ENCODE measurements around the gene VSTM2L.

GRCh38 chr20:37948956-37949355, 46.0 kb downstream of the VSTM2L start:
- TF ChIP-seq USF2 (IDR thresholded peaks at IDR 0.05), result no peak
- TF ChIP-seq, protein P1, sequence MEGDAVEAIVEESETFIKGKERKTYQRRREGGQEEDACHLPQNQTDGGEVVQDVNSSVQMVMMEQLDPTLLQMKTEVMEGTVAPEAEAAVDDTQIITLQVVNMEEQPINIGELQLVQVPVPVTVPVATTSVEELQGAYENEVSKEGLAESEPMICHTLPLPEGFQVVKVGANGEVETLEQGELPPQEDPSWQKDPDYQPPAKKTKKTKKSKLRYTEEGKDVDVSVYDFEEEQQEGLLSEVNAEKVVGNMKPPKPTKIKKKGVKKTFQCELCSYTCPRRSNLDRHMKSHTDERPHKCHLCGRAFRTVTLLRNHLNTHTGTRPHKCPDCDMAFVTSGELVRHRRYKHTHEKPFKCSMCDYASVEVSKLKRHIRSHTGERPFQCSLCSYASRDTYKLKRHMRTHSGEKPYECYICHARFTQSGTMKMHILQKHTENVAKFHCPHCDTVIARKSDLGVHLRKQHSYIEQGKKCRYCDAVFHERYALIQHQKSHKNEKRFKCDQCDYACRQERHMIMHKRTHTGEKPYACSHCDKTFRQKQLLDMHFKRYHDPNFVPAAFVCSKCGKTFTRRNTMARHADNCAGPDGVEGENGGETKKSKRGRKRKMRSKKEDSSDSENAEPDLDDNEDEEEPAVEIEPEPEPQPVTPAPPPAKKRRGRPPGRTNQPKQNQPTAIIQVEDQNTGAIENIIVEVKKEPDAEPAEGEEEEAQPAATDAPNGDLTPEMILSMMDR (IDR thresholded peaks at IDR 0.05), result no peak
